Activated CD4-positive, alpha-beta memory T cell treated with anti-CD3 and anti-CD28 coated beads, Interleukin-2, amount 10 ng/mL, durations not matched to agents 7 days and 5 days (primary cell): ENCODE data around the gene CORIN. TPM values are rescaled to one million over a fixed set of nuclear protein-coding genes. Genes with fewer than 3 reads are reported as not detected.

Experiments used
- CTCF ChIA-PET: fragments of 350-600 bp; sonication (Branson Sonifier 250); formaldehyde crosslinking; loops from one replicate; lab custom pipeline; 2021; ENCODE audit warnings: antibody characterized with exemption, inconsistent platforms; lab: Charles Lee
- POLR2A ChIA-PET: fragments of 350-600 bp; sonication (Branson Sonifier 250); formaldehyde crosslinking; loops from one replicate; lab custom pipeline; 2021; ENCODE audit warnings: antibody characterized with exemption; lab: Charles Lee
- DNase-seq: peaks from one replicate; pipeline ENCODE4 v3.0.0-alpha.2; 2020
- H3K27ac Mint-ChIP-seq: one replicate; pipeline ENCODE4 v1.8.0; 2021; ENCODE audit warnings: mild to moderate bottlenecking, mixed read lengths
- H3K27me3 Mint-ChIP-seq: one replicate; pipeline ENCODE4 v1.8.0; 2021; ENCODE audit warnings: mixed read lengths
- H3K36me3 Mint-ChIP-seq: one replicate; pipeline ENCODE4 v1.8.0; 2021; ENCODE audit warnings: low read depth, mixed read lengths
- H3K4me1 Mint-ChIP-seq: one replicate; pipeline ENCODE4 v1.8.0; 2021; ENCODE audit warnings: mixed read lengths
- H3K4me3 Mint-ChIP-seq: one replicate; pipeline ENCODE4 v1.8.0; 2021; ENCODE audit warnings: mild to moderate bottlenecking, mixed read lengths
- H3K9me3 Mint-ChIP-seq: one replicate; pipeline ENCODE4 v1.8.0; 2021; ENCODE audit warnings: mixed read lengths
- total RNA-seq, 2 experiments: library from RNA; stranded (reverse); gene quantifications; one replicate each; pipeline ENCODE4 v1.2.3, GENCODE V29; 2021

CORIN gene
- total RNA-seq, 2 experiments from 2014 or later, result 0.08 TPM; not detected in 1

DNA sequence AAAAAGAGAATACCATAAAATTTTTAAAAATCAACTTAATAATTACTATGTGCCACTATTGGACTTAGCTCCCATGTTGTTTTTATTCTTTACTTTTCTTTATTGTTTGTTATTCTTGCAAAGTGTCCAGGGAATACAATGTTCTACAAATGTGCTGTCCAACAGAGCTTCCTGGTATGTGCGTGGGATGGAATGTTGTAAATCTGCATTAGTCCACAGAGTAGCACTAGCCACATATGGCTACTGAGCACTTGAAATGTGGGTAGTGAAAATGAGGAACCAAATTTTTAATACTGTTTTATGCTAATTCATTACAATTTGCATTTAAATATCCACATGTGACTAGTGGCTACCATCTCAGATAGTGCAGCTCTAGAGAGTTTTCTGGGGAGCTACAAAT, 14.3 kb upstream of the CORIN start:
- no peaks in the 10 kb centered on the region for H3K9me3 Mint-ChIP-seq
- H3K27me3 Mint-ChIP-seq, result no peaks in the 10 kb centered on the region
- no peak overlapping the region for H3K4me3 Mint-ChIP-seq
- ChIA-PET CTCF (interaction anchor here (0.6 to 2.1 kb wide), 4 partner anchors 11 to 184 kb away, joined by 3 to 12 read pairs (median 4); partner anchors contain the start of gene CORIN), POLR2A (no interaction called here)
- peaks cover 19% of the 10 kb centered on the region for H3K36me3 Mint-ChIP-seq
- no peak overlapping the region for H3K27ac Mint-ChIP-seq
- no peaks in the 10 kb centered on the region for H3K4me1 Mint-ChIP-seq
- no peak for DNase-seq

DNA sequence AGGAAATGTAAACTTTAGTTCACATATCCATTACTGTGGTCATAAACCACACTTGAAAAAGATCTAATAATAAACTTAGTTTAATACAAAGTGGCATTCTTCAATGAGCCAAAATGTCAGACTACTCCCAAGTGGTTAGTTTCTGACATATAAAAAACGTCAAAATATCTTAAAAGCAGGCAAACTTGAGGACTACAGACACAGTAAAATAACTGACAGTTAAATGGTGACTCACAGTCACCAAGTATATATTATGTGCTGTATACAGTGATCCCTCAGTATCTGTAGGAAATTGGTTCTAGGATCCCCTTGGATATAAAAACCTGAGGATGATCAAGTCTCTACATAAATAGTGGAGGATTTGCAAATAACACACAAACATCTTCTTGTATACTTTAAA, 11.6 kb upstream of the CORIN start:
- DNase-seq, result no peak
- no peaks in the 10 kb centered on the region for H3K9me3 Mint-ChIP-seq
- no peaks in the 10 kb centered on the region for H3K4me1 Mint-ChIP-seq
- H3K27me3 Mint-ChIP-seq, result no peaks in the 10 kb centered on the region
- no peak overlapping the region for H3K4me3 Mint-ChIP-seq
- ChIA-PET POLR2A (no interaction called here), CTCF (no interaction called here)
- no peak overlapping the region for H3K27ac Mint-ChIP-seq
- H3K36me3 Mint-ChIP-seq, result peaks cover 29% of the 10 kb centered on the region

- Mint-ChIP-seq H3K36me3 (peaks cover 35% of the 10 kb centered on the region), H3K27me3 (no peaks in the 10 kb centered on the region), H3K4me1 (no peaks in the 10 kb centered on the region), H3K4me3 (no peak overlapping the region), H3K27ac (no peak overlapping the region), H3K9me3 (no peaks in the 10 kb centered on the region)
- DNase-seq, result no peak
- POLR2A ChIA-PET, result no interaction called here
- CTCF ChIA-PET, result interaction anchor here (1.1 kb wide), 1 partner anchor 8 kb away, joined by 3 read pairs; no protein-coding TSS in a partner anchor
Measured at GRCh38 chr4:47848041-47848440, 10.2 kb upstream of the CORIN start.

DNA sequence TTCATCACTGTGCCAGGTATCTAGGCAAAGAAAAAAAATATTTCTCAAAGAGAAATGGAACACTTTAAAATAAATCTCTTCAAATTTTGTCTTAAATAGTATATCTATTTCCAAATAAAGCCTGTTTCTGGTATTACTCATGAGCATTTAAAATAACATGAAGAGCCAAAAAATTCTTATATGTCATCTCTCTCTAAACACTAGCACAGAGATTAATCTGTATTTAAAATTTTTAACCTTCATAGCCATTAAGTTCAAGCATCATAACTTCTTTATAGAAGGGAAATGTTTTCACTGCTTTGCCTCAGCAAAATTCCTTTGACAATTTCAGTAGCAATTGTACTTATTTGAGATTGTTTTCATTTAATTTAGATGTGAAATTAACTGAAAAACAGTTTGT, 5.1 kb upstream of the CORIN start:
- ChIA-PET POLR2A (no interaction called here), CTCF (no interaction called here)
- no peak for DNase-seq
- no peak overlapping the region for H3K4me3 Mint-ChIP-seq
- H3K4me1 Mint-ChIP-seq, result peaks cover 7% of the 10 kb centered on the region
- peaks cover 27% of the 10 kb centered on the region for H3K36me3 Mint-ChIP-seq
- peaks cover 2% of the 10 kb centered on the region for H3K27me3 Mint-ChIP-seq
- H3K27ac Mint-ChIP-seq, result no peak overlapping the region
- no peaks in the 10 kb centered on the region for H3K9me3 Mint-ChIP-seq

GRCh38 chr4:47840291-47840690, 2.4 kb upstream of the CORIN start:
- no peak for DNase-seq
- Mint-ChIP-seq H3K36me3 (peaks cover 12% of the 10 kb centered on the region), H3K9me3 (no peaks in the 10 kb centered on the region), H3K27ac (no peak overlapping the region), H3K4me3 (no peak overlapping the region), H3K4me1 (peaks cover 26% of the 10 kb centered on the region), H3K27me3 (peaks cover 12% of the 10 kb centered on the region)
- ChIA-PET CTCF (interaction anchor here (0.8 to 4.8 kb wide), 10 partner anchors 10 to 298 kb away, joined by 3 to 39 read pairs (median 5); no protein-coding TSS in a partner anchor), POLR2A (no interaction called here)

- Mint-ChIP-seq H3K27ac (no peak overlapping the region), H3K4me3 (no peak overlapping the region), H3K36me3 (peaks cover 9% of the 10 kb centered on the region), H3K4me1 (peaks cover 26% of the 10 kb centered on the region), H3K27me3 (peaks cover 14% of the 10 kb centered on the region), H3K9me3 (no peaks in the 10 kb centered on the region)
- CTCF ChIA-PET, result interaction anchor here (0.7 to 4.8 kb wide), 12 partner anchors 9 to 299 kb away, joined by 3 to 39 read pairs (median 5); no protein-coding TSS in a partner anchor
- POLR2A ChIA-PET, result interaction anchor here (1.2 kb wide), 1 partner anchor 85 kb away, joined by 3 read pairs; no protein-coding TSS in a partner anchor
- DNase-seq, result no peak
Measured at GRCh38 chr4:47839259-47839658, 1.4 kb upstream of the CORIN start.

DNA sequence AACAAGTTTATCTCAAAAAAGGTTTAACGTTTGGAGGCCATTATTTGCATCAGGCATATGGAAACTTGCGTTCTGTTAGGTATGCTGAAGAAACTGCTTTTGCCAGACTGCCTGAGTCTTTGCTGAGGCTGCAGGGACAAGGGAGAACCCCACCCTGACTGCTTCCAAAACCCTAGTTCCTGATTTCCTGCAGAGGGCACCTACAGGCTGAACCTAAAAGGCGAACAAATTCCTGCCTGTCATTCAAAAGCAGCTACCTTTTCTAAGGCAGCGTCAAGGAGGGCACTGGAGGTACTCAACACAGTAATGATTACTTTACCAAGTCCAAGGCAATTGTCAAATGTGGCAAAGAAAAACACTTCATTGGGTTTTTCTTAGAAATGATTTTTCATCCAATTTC, 578 bp upstream of the CORIN start:
- Mint-ChIP-seq H3K36me3 (peaks cover 1% of the 10 kb centered on the region), H3K4me3 (no peak overlapping the region), H3K27me3 (peaks cover 21% of the 10 kb centered on the region), H3K27ac (no peak overlapping the region), H3K9me3 (no peaks in the 10 kb centered on the region), H3K4me1 (peaks cover 26% of the 10 kb centered on the region)
- DNase-seq, result no peak
- ChIA-PET POLR2A (no interaction called here), CTCF (interaction anchor here (1.2 to 4.8 kb wide), 7 partner anchors 8 to 170 kb away, joined by 3 to 39 read pairs (median 14); no protein-coding TSS in a partner anchor)

DNA sequence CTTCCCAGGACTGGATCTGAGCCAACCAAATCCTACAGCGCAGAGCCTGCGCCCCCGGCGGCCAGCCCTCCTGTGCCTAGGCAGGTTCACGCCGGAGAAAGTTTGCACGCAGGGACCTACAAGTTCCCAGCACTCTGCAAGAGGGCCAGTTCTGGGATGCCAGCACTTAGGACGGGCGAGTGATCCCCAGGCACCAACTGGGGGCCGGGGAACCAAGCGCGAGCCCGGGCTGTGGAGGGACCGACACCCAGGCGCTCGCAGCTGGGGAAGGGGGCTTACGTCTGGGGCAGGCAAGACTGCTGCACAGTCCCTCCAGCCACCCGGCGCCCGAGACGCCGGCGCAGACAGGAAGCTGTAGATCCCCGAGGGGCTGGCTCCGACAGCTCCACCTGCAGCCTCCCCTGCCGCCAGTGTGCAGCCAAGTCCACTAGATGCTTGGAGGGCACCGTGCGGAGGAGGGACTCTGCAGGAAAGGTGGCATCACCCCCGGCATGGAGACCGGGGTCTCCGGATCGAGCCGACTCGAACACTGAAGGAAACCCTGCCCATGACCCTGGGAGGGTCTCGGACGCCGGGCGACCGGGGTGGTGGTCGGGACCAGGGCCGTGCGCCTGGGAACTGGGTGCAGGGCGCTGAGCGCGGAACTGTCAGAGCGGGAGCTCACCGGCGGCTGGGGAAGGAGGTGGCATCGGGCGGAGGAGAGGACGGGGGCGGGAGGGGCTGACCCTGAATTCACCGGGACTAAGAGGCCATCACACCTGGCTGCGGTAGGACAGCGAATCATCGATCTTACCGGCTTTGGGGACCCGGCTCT, 566 bp downstream of the CORIN start:
- H3K27me3 Mint-ChIP-seq, result peaks cover 26% of the 10 kb centered on the region
- CTCF ChIA-PET, result interaction anchor here (0.5 to 4.8 kb wide), 22 partner anchors 10 to 864 kb away, joined by 3 to 39 read pairs (median 4); no protein-coding TSS in a partner anchor
- POLR2A ChIA-PET, result no interaction called here
- H3K27ac Mint-ChIP-seq, result no peak overlapping the region
- peak; percentile 47 for DNase-seq
- no peaks in the 10 kb centered on the region for H3K36me3 Mint-ChIP-seq
- H3K9me3 Mint-ChIP-seq, result no peaks in the 10 kb centered on the region
- peaks cover 26% of the 10 kb centered on the region for H3K4me1 Mint-ChIP-seq
- peak overlapping the region; percentile 74 for H3K4me3 Mint-ChIP-seq

DNA sequence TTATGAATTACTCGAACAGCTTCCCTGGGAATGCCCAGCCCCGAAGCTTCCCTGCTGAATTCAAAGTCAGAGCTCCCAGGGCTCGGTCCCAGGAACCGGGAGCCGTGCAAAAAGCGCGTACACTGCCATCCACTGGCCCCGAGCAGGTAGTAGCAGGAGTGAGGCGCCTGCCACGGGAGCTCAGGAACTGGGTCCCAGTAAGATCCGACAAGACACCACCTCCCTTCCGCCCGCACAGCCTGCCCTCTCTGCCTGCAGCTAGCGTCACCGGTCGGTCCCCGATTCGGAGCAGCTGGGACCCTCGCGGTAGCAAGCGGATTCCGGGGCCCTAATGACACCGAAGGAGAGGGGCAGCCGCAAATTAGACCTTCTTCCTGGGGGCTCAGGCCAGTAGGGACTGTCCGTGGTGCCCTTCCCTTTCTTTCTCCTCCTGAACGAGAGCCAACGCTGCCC, 1.2 kb downstream of the CORIN start:
- CTCF ChIA-PET, result interaction anchor here (0.6 to 4.8 kb wide), 23 partner anchors 10 to 197 kb away, joined by 3 to 39 read pairs (median 5); no protein-coding TSS in a partner anchor
- H3K9me3 Mint-ChIP-seq, result no peaks in the 10 kb centered on the region
- H3K4me1 Mint-ChIP-seq, result peaks cover 26% of the 10 kb centered on the region
- H3K27me3 Mint-ChIP-seq, result peaks cover 26% of the 10 kb centered on the region
- H3K4me3 Mint-ChIP-seq, result peak overlapping the region; percentile 74
- POLR2A ChIA-PET, result no interaction called here
- no peak overlapping the region for H3K27ac Mint-ChIP-seq
- DNase-seq, result peak; percentile 60
- H3K36me3 Mint-ChIP-seq, result no peaks in the 10 kb centered on the region

GRCh38 chr4:47835494-47835893, 2.4 kb downstream of the CORIN start:
- no peaks in the 10 kb centered on the region for H3K9me3 Mint-ChIP-seq
- no peak for DNase-seq
- no peaks in the 10 kb centered on the region for H3K36me3 Mint-ChIP-seq
- no peak overlapping the region for H3K4me3 Mint-ChIP-seq
- peaks cover 26% of the 10 kb centered on the region for H3K27me3 Mint-ChIP-seq
- H3K4me1 Mint-ChIP-seq, result peaks cover 36% of the 10 kb centered on the region
- no peak overlapping the region for H3K27ac Mint-ChIP-seq
- POLR2A ChIA-PET, result no interaction called here
- CTCF ChIA-PET, result interaction anchor here (1.1 to 3.2 kb wide), 2 partner anchors 149 to 163 kb away, joined by 3 to 26 read pairs; no protein-coding TSS in a partner anchor

GRCh38 chr4:47831026-47831679, 6.7 kb downstream of the CORIN start:
- no peak for DNase-seq
- ChIA-PET CTCF (interaction anchor here (1.2 to 1.6 kb wide), 2 partner anchors 9 to 144 kb away, joined by 3 to 14 read pairs; no protein-coding TSS in a partner anchor), POLR2A (no interaction called here)
- peaks cover 22% of the 10 kb centered on the region for H3K27me3 Mint-ChIP-seq
- no peaks in the 10 kb centered on the region for H3K36me3 Mint-ChIP-seq
- H3K4me3 Mint-ChIP-seq, result no peak overlapping the region
- no peaks in the 10 kb centered on the region for H3K9me3 Mint-ChIP-seq
- H3K27ac Mint-ChIP-seq, result no peak overlapping the region
- peaks cover 31% of the 10 kb centered on the region for H3K4me1 Mint-ChIP-seq

DNA sequence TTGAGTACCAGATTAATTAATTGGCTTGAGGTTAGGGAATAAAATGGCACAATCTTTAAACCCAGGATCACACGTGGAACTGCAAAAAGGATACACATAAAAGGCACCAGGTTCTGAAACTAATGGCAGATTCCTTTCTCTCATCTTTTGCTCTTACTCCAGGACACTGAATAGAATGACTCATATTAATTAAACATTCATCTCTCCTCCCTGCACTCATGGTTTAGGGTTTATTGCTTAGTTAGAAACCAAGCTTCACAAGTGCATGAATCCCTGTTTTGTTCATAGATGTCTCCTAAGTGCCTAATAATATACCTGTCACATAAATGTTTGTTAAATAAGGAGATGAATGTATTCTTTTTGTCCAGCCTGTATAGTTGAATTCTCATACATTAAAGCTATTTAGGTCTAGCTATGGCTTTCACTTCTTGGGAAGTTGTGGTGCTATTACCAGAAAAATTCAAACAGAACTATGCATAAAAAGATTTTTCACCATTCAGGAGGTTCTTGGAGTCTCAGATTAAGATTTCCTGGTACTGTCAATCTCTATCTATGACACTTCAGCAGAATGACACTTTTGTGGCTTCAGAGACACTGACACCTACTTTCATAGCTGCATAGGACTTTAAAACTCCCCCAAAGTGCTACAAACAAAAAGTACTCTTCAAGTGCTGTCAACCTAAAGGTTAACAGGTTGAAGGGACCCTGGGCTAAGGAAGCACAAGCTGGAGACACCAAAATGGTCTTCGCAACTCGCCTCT, 7.4 kb downstream of the CORIN start:
- DNase-seq, result no peak
- Mint-ChIP-seq H3K27ac (no peak overlapping the region), H3K27me3 (peaks cover 20% of the 10 kb centered on the region), H3K9me3 (no peaks in the 10 kb centered on the region), H3K4me1 (peaks cover 26% of the 10 kb centered on the region), H3K4me3 (no peak overlapping the region), H3K36me3 (no peaks in the 10 kb centered on the region)
- ChIA-PET CTCF (interaction anchor here (1.2 to 1.6 kb wide), 2 partner anchors 9 to 144 kb away, joined by 3 to 14 read pairs; no protein-coding TSS in a partner anchor), POLR2A (no interaction called here)
